Neural cell (in vitro differentiated cells): ENCODE measurements around the gene FANCI. TPM values are rescaled to one million over a fixed set of nuclear protein-coding genes. Genes with fewer than 3 reads are reported as not detected.

Experiments
- H2AFZ ChIP-seq: fragments of 200-600, 300-800 bp; sonication (generic), shearing (Covaris generic); 2 replicates; pipeline ENCODE4 v1.6.0; 2014; ENCODE audit warnings: low read depth, mild to moderate bottlenecking, antibody characterized with exemption, low read length, moderate library complexity
- H3F3A ChIP-seq: fragments of 200-600 bp; shearing (Covaris generic); 2 replicates; pipeline ENCODE4 v1.6.1; 2016; ENCODE audit warnings: mild to moderate bottlenecking, moderate library complexity, mixed read lengths, antibody characterized with exemption, low read length; ENCODE audit not compliant: insufficient read depth, poor library complexity, severe bottlenecking
- H3K27ac ChIP-seq: fragments of 200-600, 300-800 bp; sonication (generic), shearing (Covaris generic); 2 replicates; pipeline ENCODE4 v1.5.1; 2014; ENCODE audit warnings: mild to moderate bottlenecking, low read length, moderate library complexity
- H3K27me3 ChIP-seq: fragments of 300-800, 200-600 bp; sonication (generic), shearing (Covaris generic); 2 replicates; pipeline ENCODE4 v1.6.0; 2014; ENCODE audit warnings: mild to moderate bottlenecking, low read depth, low read length, moderate library complexity; ENCODE audit not compliant: insufficient read depth
- H3K36me3 ChIP-seq: fragments of 300-800, 200-600 bp; sonication (generic), shearing (Covaris generic); 2 replicates; pipeline ENCODE4 v1.5.1; 2014; ENCODE audit warnings: mild to moderate bottlenecking, antibody characterized with exemption, low read length, moderate library complexity; ENCODE audit not compliant: insufficient read depth
- H3K4me2 ChIP-seq: fragments of 300-800, 200-600 bp; sonication (generic), shearing (Covaris generic); 2 replicates; pipeline ENCODE4 v1.6.0; 2014; ENCODE audit warnings: mild to moderate bottlenecking, low read length
- H3K4me3 ChIP-seq: fragments of 300-800, 200-600 bp; sonication (generic), shearing (Covaris generic); 2 replicates; pipeline ENCODE4 v1.5.1; 2014; ENCODE audit warnings: mild to moderate bottlenecking, low read length, moderate library complexity
- H3K79me2 ChIP-seq: fragments of 200-600 bp; shearing (Covaris generic); replicated peaks from 2 replicates; pipeline ENCODE4 v1.6.0; 2014; ENCODE audit warnings: mild to moderate bottlenecking, low read length, moderate library complexity; ENCODE audit not compliant: insufficient read depth
- H3K9ac ChIP-seq: fragments of 300-800, 200-600 bp; sonication (generic), shearing (Covaris generic); 2 replicates; pipeline ENCODE4 v1.6.1; 2016; ENCODE audit warnings: mild to moderate bottlenecking, low read length, mixed read lengths
- H3K9me2 ChIP-seq: fragments of 200-600 bp; shearing (Covaris generic); 2 replicates; pipeline ENCODE4 v1.6.1; 2016; ENCODE audit warnings: mild to moderate bottlenecking, low read length, mixed read lengths; ENCODE audit not compliant: insufficient read depth
- H3K9me3 ChIP-seq: fragments of 200-600, 300-800 bp; sonication (generic), shearing (Covaris generic); 2 replicates; pipeline ENCODE4 v1.6.1; 2016; ENCODE audit warnings: mild to moderate bottlenecking, mixed run types, low read length, moderate library complexity, mixed read lengths
- H4K20me1 ChIP-seq: fragments of 200-600 bp; shearing (Covaris generic); 2 replicates; pipeline ENCODE4 v1.6.1; 2016; ENCODE audit warnings: mild to moderate bottlenecking, mixed run types; ENCODE audit not compliant: insufficient read depth
- CTCF ChIP-seq: fragments of 450-650 bp; IDR thresholded peaks from 2 replicates; pipeline ENCODE4 v1.5.1; 2014; ENCODE audit warnings: antibody characterized with exemption, mild to moderate bottlenecking, moderate library complexity; ENCODE audit not compliant: poor library complexity, severe bottlenecking
- EP300 ChIP-seq: fragments of 450-650 bp; conservative IDR thresholded peaks from 2 replicates; pipeline ENCODE4 v1.6.1; 2014; ENCODE audit warnings: antibody characterized with exemption, mild to moderate bottlenecking, moderate library complexity; ENCODE audit not compliant: poor library complexity, severe bottlenecking
- EZH2 ChIP-seq: fragments of 200-600, 300-800 bp; shearing (Covaris generic), sonication (generic); IDR thresholded peaks from 2 replicates; pipeline ENCODE4 v1.6.1; 2014; ENCODE audit warnings: antibody characterized with exemption, low read length, borderline replicate concordance, mild to moderate bottlenecking; ENCODE audit not compliant: insufficient read depth, poor library complexity, severe bottlenecking
- MXI1 ChIP-seq: fragments of 450-650 bp; conservative IDR thresholded peaks from 2 replicates; pipeline ENCODE4 v1.6.1; 2014; ENCODE audit warnings: antibody characterized with exemption, mild to moderate bottlenecking; ENCODE audit not compliant: poor library complexity, severe bottlenecking
- POLR2AphosphoS5 ChIP-seq: IDR thresholded peaks from 2 replicates; pipeline ENCODE4 v1.6.1; 2012
- RAD21 ChIP-seq: fragments of 450-650 bp; conservative IDR thresholded peaks from 2 replicates; pipeline ENCODE4 v1.6.1; 2014; ENCODE audit warnings: antibody characterized with exemption, mild to moderate bottlenecking, moderate library complexity
- SMC3 ChIP-seq: fragments of 450-650 bp; conservative IDR thresholded peaks from 2 replicates; pipeline ENCODE4 v1.6.1; 2014; ENCODE audit warnings: antibody characterized with exemption, mild to moderate bottlenecking, moderate library complexity; ENCODE audit not compliant: poor library complexity
- TAF1 ChIP-seq: IDR thresholded peaks from 2 replicates; pipeline ENCODE4 v1.6.1; 2012; ENCODE audit warnings: low read depth
- polyA plus RNA-seq: library from polyadenylated mRNA; depleted of rRNA; stranded (reverse); fragments of >200 nt; gene quantifications from 2 replicates; pipeline ENCODE4 v1.2.3, GENCODE V29; 2014
- TF ChIP-seq, protein P1 (sequence below): IDR thresholded peaks from 2 replicates; pipeline ENCODE4 v1.6.1; 2012; ENCODE audit warnings: borderline replicate concordance

FANCI gene
- polyA plus RNA-seq, 1 donor from 2014 or later = 5.4 TPM

- H3K9me2 ChIP-seq = no peaks in the 10 kb centered on the region
- no peaks in the 10 kb centered on the region for H3K27me3 ChIP-seq
- peak within 1 kb of the TSS; percentile 73 for H3K4me2 ChIP-seq
- H3F3A ChIP-seq = no peaks in the 10 kb centered on the region
- H3K36me3 ChIP-seq = peaks cover 6% of the 10 kb centered on the region
- TF ChIP-seq, protein P1, sequence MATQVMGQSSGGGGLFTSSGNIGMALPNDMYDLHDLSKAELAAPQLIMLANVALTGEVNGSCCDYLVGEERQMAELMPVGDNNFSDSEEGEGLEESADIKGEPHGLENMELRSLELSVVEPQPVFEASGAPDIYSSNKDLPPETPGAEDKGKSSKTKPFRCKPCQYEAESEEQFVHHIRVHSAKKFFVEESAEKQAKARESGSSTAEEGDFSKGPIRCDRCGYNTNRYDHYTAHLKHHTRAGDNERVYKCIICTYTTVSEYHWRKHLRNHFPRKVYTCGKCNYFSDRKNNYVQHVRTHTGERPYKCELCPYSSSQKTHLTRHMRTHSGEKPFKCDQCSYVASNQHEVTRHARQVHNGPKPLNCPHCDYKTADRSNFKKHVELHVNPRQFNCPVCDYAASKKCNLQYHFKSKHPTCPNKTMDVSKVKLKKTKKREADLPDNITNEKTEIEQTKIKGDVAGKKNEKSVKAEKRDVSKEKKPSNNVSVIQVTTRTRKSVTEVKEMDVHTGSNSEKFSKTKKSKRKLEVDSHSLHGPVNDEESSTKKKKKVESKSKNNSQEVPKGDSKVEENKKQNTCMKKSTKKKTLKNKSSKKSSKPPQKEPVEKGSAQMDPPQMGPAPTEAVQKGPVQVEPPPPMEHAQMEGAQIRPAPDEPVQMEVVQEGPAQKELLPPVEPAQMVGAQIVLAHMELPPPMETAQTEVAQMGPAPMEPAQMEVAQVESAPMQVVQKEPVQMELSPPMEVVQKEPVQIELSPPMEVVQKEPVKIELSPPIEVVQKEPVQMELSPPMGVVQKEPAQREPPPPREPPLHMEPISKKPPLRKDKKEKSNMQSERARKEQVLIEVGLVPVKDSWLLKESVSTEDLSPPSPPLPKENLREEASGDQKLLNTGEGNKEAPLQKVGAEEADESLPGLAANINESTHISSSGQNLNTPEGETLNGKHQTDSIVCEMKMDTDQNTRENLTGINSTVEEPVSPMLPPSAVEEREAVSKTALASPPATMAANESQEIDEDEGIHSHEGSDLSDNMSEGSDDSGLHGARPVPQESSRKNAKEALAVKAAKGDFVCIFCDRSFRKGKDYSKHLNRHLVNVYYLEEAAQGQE = peak; percentile 56
- TF ChIP-seq EZH2 = no peak
- TF ChIP-seq SMC3 = no peak
- TF ChIP-seq MXI1 = peak; percentile 50
- TF ChIP-seq TAF1 = peak; percentile 71
- peak; percentile 96 for TF ChIP-seq POLR2AphosphoS5
- peak; percentile 65 for TF ChIP-seq EP300
- TF ChIP-seq CTCF = peak; percentile 10
- no peak for TF ChIP-seq RAD21
- peak within 1 kb of the TSS; percentile 80 for H3K27ac ChIP-seq
- peak within 1 kb of the TSS; percentile 35 for H2AFZ ChIP-seq
- H3K9ac ChIP-seq = peak within 1 kb of the TSS; percentile 78
- H3K9me3 ChIP-seq = no peaks in the 10 kb centered on the region
- H3K4me3 ChIP-seq = peak within 1 kb of the TSS; percentile 76
- peaks cover 3% of the 10 kb centered on the region for H4K20me1 ChIP-seq
- peaks cover 16% of the 10 kb centered on the region for H3K79me2 ChIP-seq
Observed at GRCh38 chr15:89334510-89335297, 90.9 kb downstream of the FANCI start, which contains the start of gene POLG. TSS of gene POLG (minus strand) at chr15:89334824. CDS start at chr15:89333754, 1,070 bp downstream.

- peak overlapping the region; percentile 27 for H3K27ac ChIP-seq
- H3K4me2 ChIP-seq = peak overlapping the region; percentile 73
- H3K9me2 ChIP-seq = no peaks in the 10 kb centered on the region
- peak overlapping the region; percentile 54 for H3K9ac ChIP-seq
- peak overlapping the region; percentile 76 for H3K4me3 ChIP-seq
- H4K20me1 ChIP-seq = peaks cover 3% of the 10 kb centered on the region
- H3K79me2 ChIP-seq = peaks cover 16% of the 10 kb centered on the region
- TF ChIP-seq EZH2 (no peak), RAD21 (no peak), POLR2AphosphoS5 (no peak), EP300 (no peak), TAF1 (no peak), SMC3 (no peak), MXI1 (no peak), CTCF (no peak)
- TF ChIP-seq, protein P1 = no peak
- no peaks in the 10 kb centered on the region for H3F3A ChIP-seq
- no peaks in the 10 kb centered on the region for H3K27me3 ChIP-seq
- H3K9me3 ChIP-seq = no peaks in the 10 kb centered on the region
- H2AFZ ChIP-seq = peak overlapping the region; percentile 27
- no peaks in the 10 kb centered on the region for H3K36me3 ChIP-seq
Observed at GRCh38 chr15:89335298-89336041, 91.7 kb downstream of the FANCI start.
